A673 (cell line): Measurements from ENCODE around the gene UNG.

Source experiments
- EZH2 ChIP-seq: fragments of 200-600 bp; sonication (generic); IDR thresholded peaks from 2 replicates; pipeline ENCODE4 v1.6.1; 2017; ENCODE audit warnings: borderline replicate concordance, low read depth, mild to moderate bottlenecking, mixed read lengths, antibody characterized with exemption, low read length; ENCODE audit not compliant: poor library complexity, severe bottlenecking
- TF ChIP-seq, protein P1 (sequence below): fragments of 300-800, 200-600 bp; sonication (generic); conservative IDR thresholded peaks from 2 replicates; pipeline ENCODE4 v1.5.1; 2017; ENCODE audit warnings: low read depth, mild to moderate bottlenecking, antibody characterized with exemption, low read length, moderate library complexity, mixed read lengths

DNA sequence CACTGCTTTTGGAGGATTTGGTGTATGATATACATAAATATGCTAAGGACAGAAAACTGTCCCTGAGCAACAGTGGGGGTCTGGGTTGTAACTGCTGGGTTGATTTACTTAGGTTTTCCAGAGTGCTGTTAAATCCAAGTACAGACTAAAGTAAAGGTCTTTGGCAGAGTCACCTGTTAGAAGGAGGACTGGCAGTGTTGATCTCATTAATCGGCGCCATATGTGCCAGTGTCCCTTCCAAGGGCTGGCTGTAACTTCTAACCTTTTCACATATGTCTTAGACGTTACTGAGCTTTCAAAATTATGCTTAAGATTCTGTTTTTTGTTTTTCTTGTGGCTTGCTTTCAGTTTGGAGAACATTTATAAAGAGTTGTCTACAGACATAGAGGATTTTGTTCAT, 5.1 kb downstream of the UNG start:
- TF ChIP-seq, protein P1, sequence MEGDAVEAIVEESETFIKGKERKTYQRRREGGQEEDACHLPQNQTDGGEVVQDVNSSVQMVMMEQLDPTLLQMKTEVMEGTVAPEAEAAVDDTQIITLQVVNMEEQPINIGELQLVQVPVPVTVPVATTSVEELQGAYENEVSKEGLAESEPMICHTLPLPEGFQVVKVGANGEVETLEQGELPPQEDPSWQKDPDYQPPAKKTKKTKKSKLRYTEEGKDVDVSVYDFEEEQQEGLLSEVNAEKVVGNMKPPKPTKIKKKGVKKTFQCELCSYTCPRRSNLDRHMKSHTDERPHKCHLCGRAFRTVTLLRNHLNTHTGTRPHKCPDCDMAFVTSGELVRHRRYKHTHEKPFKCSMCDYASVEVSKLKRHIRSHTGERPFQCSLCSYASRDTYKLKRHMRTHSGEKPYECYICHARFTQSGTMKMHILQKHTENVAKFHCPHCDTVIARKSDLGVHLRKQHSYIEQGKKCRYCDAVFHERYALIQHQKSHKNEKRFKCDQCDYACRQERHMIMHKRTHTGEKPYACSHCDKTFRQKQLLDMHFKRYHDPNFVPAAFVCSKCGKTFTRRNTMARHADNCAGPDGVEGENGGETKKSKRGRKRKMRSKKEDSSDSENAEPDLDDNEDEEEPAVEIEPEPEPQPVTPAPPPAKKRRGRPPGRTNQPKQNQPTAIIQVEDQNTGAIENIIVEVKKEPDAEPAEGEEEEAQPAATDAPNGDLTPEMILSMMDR = no peak
- no peak for TF ChIP-seq EZH2
